SK-N-SH (cell line): ENCODE data around the gene OR5AK2.

Experiments
- CTCF ChIP-seq: fragments of 200-600 bp; sonication (generic); IDR thresholded peaks from 2 replicates; pipeline ENCODE4 v1.6.1; 2017; ENCODE audit warnings: antibody characterized with exemption, mild to moderate bottlenecking, moderate library complexity
- PBX3 ChIP-seq: IDR thresholded peaks from 2 replicates; pipeline ENCODE4; 2012

GRCh38 chr11:57008373-57008772 lies 19.7 kb downstream of the OR5AK2 start:
- TF ChIP-seq PBX3 (no peak), CTCF (no peak)
